Stimulated activated naive CD8-positive, alpha-beta T cell treated with anti-CD3 and anti-CD28 coated beads, Interleukin-15, Interleukin-2, amounts not matched to agents 100 ng/mL and 50 ng/mL, for 24 hours (primary cell): Measurements from ENCODE around the gene OXLD1.
"Not testable (repeated sequence)": the region's sequence is repeated elsewhere in the genome, so short reads cannot be mapped to it uniquely, and the experiment has no call there.

Source experiments
- H3K27ac Mint-ChIP-seq: one replicate; pipeline ENCODE4 v1.8.0; 2021; ENCODE audit warnings: mild to moderate bottlenecking, mixed read lengths
- H3K27me3 Mint-ChIP-seq: one replicate; pipeline ENCODE4 v1.8.0; 2021; ENCODE audit warnings: mixed read lengths
- H3K36me3 Mint-ChIP-seq: one replicate; pipeline ENCODE4 v1.8.0; 2021; ENCODE audit warnings: low read depth, mixed read lengths
- H3K4me1 Mint-ChIP-seq: one replicate; pipeline ENCODE4 v1.8.0; 2021; ENCODE audit warnings: low read depth, mixed read lengths
- H3K4me3 Mint-ChIP-seq: one replicate; pipeline ENCODE4 v1.8.0; 2021; ENCODE audit warnings: mild to moderate bottlenecking, mixed read lengths
- H3K9me3 Mint-ChIP-seq: one replicate; pipeline ENCODE4 v1.8.0; 2021; ENCODE audit warnings: mixed read lengths

OXLD1 gene

DNA sequence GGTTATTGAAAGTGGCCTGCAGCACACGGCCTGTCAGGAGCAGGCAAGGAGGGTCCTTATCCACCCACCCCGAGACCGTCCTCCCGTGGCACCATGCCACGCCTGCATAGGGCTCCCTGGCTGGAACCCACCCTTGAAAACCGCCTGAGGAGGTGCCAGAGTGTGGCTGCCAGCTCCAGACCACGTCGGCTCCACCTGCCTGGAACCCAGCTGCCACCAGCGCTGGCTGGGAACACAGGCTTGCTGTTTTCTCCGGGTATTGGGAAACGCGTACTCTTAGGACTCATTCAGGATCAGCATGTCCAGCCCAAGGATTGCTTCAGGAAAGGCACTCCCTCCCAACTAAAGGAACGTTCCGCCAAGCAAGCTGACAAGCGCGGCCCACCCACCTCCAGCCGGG is 10.5 kb upstream of the OXLD1 start:
- Mint-ChIP-seq H3K27ac (no peak overlapping the region), H3K4me1 (peaks cover 5% of the 10 kb centered on the region), H3K36me3 (peaks cover 19% of the 10 kb centered on the region)

DNA sequence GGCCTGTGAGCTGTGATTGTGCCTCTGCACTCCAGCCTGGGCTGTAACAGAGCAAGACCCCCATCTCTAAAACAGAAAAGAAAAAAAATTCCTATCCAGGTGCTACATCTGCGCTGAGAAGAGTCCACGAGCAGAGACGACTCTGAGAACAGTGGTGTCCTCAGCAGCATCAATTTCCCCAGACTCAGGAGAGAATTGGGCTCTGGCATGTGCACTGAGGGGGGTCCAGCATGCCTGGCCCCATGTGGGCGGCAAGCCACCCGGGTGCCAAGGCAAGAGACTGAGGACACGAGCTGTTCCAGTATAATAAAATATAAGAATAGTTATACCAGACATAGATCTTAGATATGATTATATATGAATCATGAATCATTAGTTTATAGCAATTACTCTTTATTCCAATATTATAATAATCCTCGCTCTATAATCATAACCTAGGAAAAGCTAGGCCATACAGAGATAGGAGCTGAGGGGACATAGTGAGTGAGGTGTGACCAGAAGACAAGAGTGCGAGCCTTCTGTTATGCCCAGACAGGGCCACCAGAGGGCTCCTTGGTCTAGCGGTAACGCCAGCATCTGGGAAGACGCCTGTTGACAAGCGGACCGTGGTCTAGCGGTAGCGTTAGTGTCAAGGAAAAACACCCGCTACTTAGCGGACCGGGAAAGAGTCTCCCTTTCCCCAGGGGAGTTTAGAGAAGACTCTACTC is 9.3 kb upstream of the OXLD1 start:
- H3K9me3 Mint-ChIP-seq, H3K4me1 Mint-ChIP-seq, H3K27me3 Mint-ChIP-seq, H3K4me3 Mint-ChIP-seq, H3K27ac Mint-ChIP-seq: not testable (repeated sequence)
- H3K36me3 Mint-ChIP-seq = peaks cover 24% of the 10 kb centered on the region

More for the DNA sequence above, 10.5 kb upstream of the OXLD1 start:
- no peak overlapping the region for H3K4me3 Mint-ChIP-seq
- no peaks in the 10 kb centered on the region for H3K27me3 Mint-ChIP-seq
- H3K9me3 Mint-ChIP-seq = no peaks in the 10 kb centered on the region

GRCh38 chr17:81673561-81674258 is 7.3 kb upstream of the OXLD1 start:
- Mint-ChIP-seq H3K36me3 (peaks cover 29% of the 10 kb centered on the region), H3K27ac (no peak overlapping the region), H3K4me3 (no peak overlapping the region)

GRCh38 chr17:81672954-81673353 is 6.5 kb upstream of the OXLD1 start:
- no peaks in the 10 kb centered on the region for H3K9me3 Mint-ChIP-seq
- H3K27me3 Mint-ChIP-seq = no peaks in the 10 kb centered on the region
- no peak overlapping the region for H3K4me3 Mint-ChIP-seq
- peaks cover 14% of the 10 kb centered on the region for H3K4me1 Mint-ChIP-seq
- H3K27ac Mint-ChIP-seq = no peak overlapping the region
- peaks cover 35% of the 10 kb centered on the region for H3K36me3 Mint-ChIP-seq

More at GRCh38 chr17:81673561-81674258, 7.3 kb upstream of the OXLD1 start:
- Mint-ChIP-seq H3K9me3 (no peaks in the 10 kb centered on the region), H3K27me3 (no peaks in the 10 kb centered on the region), H3K4me1 (peaks cover 9% of the 10 kb centered on the region)

GRCh38 chr17:81672504-81672903 is 6.1 kb upstream of the OXLD1 start:
- Mint-ChIP-seq H3K4me3 (no peak overlapping the region), H3K4me1 (peaks cover 19% of the 10 kb centered on the region), H3K9me3 (no peaks in the 10 kb centered on the region), H3K27me3 (no peaks in the 10 kb centered on the region), H3K27ac (no peak overlapping the region), H3K36me3 (peaks cover 39% of the 10 kb centered on the region)

DNA sequence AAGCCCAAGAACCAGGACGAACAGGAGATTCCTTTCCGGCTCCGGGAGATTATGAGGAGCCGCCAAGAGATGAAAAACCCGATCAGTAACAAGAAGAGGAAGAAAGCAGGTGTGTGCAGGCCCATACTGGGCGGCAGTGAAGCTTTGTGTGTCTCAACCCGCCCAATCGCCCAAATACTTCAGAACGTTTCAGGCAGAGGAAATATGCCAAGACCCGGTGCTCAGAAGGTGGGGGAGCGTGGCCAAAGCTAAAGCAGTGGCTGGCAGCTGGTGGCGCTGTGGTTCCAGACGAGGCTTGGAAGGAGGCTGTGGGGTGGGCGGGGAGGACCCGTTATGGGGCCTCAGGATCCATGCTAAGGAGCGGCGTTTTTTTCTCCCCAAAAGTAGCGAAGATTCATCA is 1.3 kb upstream of the OXLD1 start:
- H3K27ac Mint-ChIP-seq = peak overlapping the region; percentile 92
- H3K4me3 Mint-ChIP-seq = peak overlapping the region; percentile 94
- peaks cover 54% of the 10 kb centered on the region for H3K36me3 Mint-ChIP-seq
- H3K27me3 Mint-ChIP-seq = no peaks in the 10 kb centered on the region
- H3K4me1 Mint-ChIP-seq = peaks cover 44% of the 10 kb centered on the region
- H3K9me3 Mint-ChIP-seq = no peaks in the 10 kb centered on the region

GRCh38 chr17:81666092-81666341 is 388 bp downstream of the OXLD1 start:
- peak overlapping the region; percentile 96 for H3K27ac Mint-ChIP-seq
- H3K4me3 Mint-ChIP-seq = peak overlapping the region; percentile 94
- peaks cover 39% of the 10 kb centered on the region for H3K36me3 Mint-ChIP-seq
- H3K4me1 Mint-ChIP-seq = peaks cover 48% of the 10 kb centered on the region
- H3K9me3 Mint-ChIP-seq = no peaks in the 10 kb centered on the region
- no peaks in the 10 kb centered on the region for H3K27me3 Mint-ChIP-seq

GRCh38 chr17:81665205-81666091 is 957 bp downstream of the OXLD1 start:
- H3K4me1 Mint-ChIP-seq = peaks cover 48% of the 10 kb centered on the region

DNA sequence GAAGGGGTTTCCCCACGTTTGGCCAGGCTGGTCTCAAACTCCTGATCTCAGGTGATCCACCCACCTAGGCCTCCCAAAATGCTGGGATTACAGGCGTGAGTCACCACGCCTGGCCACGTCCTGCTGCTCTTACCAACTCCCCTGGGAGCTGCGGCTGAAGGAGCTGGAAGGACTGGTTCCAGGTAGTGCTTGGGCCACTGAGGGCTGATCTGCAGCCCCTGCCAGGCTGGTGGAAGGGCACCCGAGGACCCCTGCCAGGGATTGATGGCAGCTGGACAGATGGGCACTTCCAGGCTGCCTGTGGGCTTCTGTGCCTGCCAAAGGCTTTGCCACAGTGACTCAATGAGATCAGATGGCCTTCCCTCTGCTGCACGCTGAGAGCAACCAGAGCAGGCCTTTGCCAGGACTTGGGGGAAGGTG is 2.3 kb downstream of the OXLD1 start:
- Mint-ChIP-seq H3K4me3 (peak overlapping the region; percentile 48), H3K27me3 (no peaks in the 10 kb centered on the region), H3K36me3 (peaks cover 33% of the 10 kb centered on the region), H3K4me1 (peaks cover 44% of the 10 kb centered on the region), H3K27ac (peak overlapping the region; percentile 70), H3K9me3 (no peaks in the 10 kb centered on the region)

More at GRCh38 chr17:81665205-81666091, 957 bp downstream of the OXLD1 start:
- H3K36me3 Mint-ChIP-seq = peaks cover 37% of the 10 kb centered on the region
- H3K4me3 Mint-ChIP-seq = peak overlapping the region; percentile 94
- H3K9me3 Mint-ChIP-seq = no peaks in the 10 kb centered on the region
- H3K27ac Mint-ChIP-seq = peak overlapping the region; percentile 96
- no peaks in the 10 kb centered on the region for H3K27me3 Mint-ChIP-seq

DNA sequence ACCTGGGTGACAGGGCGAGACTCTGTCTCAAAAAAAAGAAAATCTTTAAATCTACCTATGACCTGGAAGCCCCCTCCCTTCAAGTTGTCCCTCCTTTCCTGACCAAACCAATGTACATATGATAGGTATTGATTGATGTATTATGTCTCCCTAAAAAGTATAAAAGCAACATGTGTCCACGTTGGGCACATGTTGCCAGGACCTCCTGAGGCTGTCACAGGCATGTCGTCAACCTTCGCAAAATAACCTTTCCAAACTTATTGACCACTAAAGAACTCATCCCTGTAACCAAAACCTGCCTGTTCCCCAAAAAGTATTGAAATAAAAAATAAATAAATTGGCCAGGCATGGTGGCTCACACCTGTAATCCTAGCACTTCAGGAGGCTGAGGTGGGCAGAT is 4.4 kb downstream of the OXLD1 start:
- peaks cover 35% of the 10 kb centered on the region for H3K4me1 Mint-ChIP-seq
- H3K27ac Mint-ChIP-seq = no peak overlapping the region
- H3K27me3 Mint-ChIP-seq = no peaks in the 10 kb centered on the region
- H3K36me3 Mint-ChIP-seq = peaks cover 21% of the 10 kb centered on the region
- no peaks in the 10 kb centered on the region for H3K9me3 Mint-ChIP-seq
- H3K4me3 Mint-ChIP-seq = no peak overlapping the region

GRCh38 chr17:81660441-81660840 is 6.0 kb downstream of the OXLD1 start:
- Mint-ChIP-seq H3K4me1 (peaks cover 30% of the 10 kb centered on the region), H3K27ac (no peak overlapping the region), H3K9me3 (no peaks in the 10 kb centered on the region), H3K4me3 (no peak overlapping the region), H3K36me3 (peaks cover 14% of the 10 kb centered on the region), H3K27me3 (no peaks in the 10 kb centered on the region)

DNA sequence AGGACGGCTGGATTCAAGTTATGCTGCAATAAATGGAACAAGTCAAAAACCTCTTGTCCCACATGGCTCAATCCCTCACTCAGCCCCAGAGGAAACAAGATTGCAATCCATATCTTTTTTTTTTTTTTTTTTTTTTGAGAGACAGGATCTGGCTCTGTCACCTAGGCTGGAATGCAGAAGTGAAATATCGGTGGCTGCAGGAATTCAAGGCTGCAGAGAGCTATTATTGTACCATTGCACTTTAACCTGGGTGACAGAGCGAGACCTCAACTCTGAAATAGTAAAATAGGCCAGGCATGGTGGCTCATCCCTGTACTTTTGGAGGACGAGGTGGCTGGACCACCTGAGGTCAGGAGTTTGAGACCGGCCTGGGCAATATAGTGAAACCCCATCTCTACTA is 7.4 kb downstream of the OXLD1 start:
- H3K4me1 Mint-ChIP-seq = peaks cover 19% of the 10 kb centered on the region
- H3K27me3 Mint-ChIP-seq = no peaks in the 10 kb centered on the region
- peaks cover under 1% of the 10 kb centered on the region for H3K36me3 Mint-ChIP-seq
- no peak overlapping the region for H3K4me3 Mint-ChIP-seq
- no peaks in the 10 kb centered on the region for H3K9me3 Mint-ChIP-seq
- no peak overlapping the region for H3K27ac Mint-ChIP-seq

GRCh38 chr17:81656835-81657234 is 9.6 kb downstream of the OXLD1 start:
- H3K27ac Mint-ChIP-seq = no peak overlapping the region
- H3K4me1 Mint-ChIP-seq = peaks cover 18% of the 10 kb centered on the region

DNA sequence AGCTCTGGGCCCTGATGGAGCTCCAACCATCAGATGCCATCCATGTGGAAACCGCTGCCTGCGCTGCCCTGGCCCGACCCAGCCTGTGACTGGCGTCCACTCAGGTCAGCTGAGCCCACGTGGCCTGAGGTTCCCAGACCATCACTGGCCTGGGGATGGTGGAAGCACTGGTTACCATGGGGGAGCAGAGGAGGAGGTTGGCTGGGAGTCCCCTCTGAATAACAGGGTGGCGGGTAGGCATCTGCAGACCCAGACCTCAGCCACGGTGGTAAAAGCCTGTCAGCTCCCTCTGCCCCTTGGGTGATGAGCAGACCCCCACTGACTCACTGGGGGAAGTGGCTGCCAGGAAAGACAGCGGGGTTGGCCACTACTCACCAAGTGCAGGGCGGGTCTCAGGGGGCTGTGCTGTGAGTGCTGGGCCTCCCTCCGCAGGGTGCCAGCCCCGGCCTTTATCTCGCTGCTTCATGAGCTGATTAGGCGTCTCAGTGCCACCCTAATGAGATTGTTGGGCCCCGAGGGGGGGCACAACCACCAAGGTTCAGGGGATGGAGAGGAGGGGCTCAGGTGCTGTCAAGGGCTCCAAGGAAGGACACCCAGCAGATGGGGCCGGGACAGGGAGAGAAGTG is 10.2 kb downstream of the OXLD1 start, which contains the start of gene PDE6G:
PDE6G (minus strand) TSS at position 425 of the 626 bp plus-strand sequence. CDS start 3,237 bp downstream, outside the sequence.
- Mint-ChIP-seq H3K9me3 (no peaks in the 10 kb centered on the region), H3K4me3 (no peak within 1 kb of the TSS), H3K4me1 (peaks cover 18% of the 10 kb centered on the region), H3K27ac (no peak within 1 kb of the TSS), H3K36me3 (no peaks in the 10 kb centered on the region), H3K27me3 (peaks cover 4% of the 10 kb centered on the region)

More at GRCh38 chr17:81656835-81657234, 9.6 kb downstream of the OXLD1 start:
- H3K27me3 Mint-ChIP-seq = peaks cover 2% of the 10 kb centered on the region
- H3K9me3 Mint-ChIP-seq = no peaks in the 10 kb centered on the region
- H3K4me3 Mint-ChIP-seq = no peak overlapping the region
- no peaks in the 10 kb centered on the region for H3K36me3 Mint-ChIP-seq
